Left forelimb (tissue), 1 donor: ENCODE data around the gene MLEC.

Experiments used
- DNase-seq: peaks from one replicate; pipeline ENCODE4 v3.0.0-alpha.2; 2018; ENCODE audit warnings: low spot score

MLEC gene

GRCh38 chr12:120741476-120742421 is 54.8 kb downstream of the MLEC start:
- no peak for DNase-seq

GRCh38 chr12:120744922-120745493 is 58.1 kb downstream of the MLEC start:
- DNase-seq: no peak

GRCh38 chr12:120748242-120748641 is 61.3 kb downstream of the MLEC start:
- no peak for DNase-seq

- DNase-seq: no peak
Observed at GRCh38 chr12:120749256-120749655, 62.3 kb downstream of the MLEC start.

- no peak for DNase-seq
Observed at GRCh38 chr12:120750806-120751205, 63.9 kb downstream of the MLEC start.

GRCh38 chr12:120751389-120751788 is 64.4 kb downstream of the MLEC start:
- DNase-seq: no peak
